ENCODE measurements around the gene BBIP1. TPM values are rescaled to one million over a fixed set of nuclear protein-coding genes. Genes with fewer than 3 reads are reported as not detected.

The BBIP1 gene
- total and polyA plus RNA-seq, 10 of the 15 experiments (the other 5 are each of a cell fraction or from before 2014, with no cell fraction given): 13.8 to 40.8 (median 31.3) TPM

DNA sequence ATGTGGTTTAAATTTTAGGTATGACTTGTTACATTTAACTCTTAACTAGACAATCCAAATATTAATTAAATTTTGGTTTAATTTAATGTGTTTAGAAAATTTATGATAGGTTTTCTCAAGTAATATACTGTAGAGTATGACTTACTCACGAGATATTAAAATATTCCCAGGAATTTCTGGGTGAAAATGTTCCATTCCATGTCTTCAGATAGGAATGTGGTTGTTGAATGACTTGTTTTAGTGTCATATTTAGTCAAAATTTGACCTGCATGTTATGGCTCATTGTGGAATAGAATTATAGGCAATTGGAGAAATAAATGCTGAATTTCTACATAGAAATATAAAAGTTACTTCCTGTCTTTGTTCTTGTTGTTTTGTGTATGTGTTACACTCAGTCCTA is 47.2 kb upstream of the BBIP1 start:
- SMC1A ChIA-PET (ENCODE audit: uncharacterized antibody, unreplicated experiment): interaction anchor here (1.0 to 6.4 kb wide), 2 partner anchors 12 to 38 kb away, joined by 3 to 31 read pairs; no protein-coding TSS in a partner anchor
- TF ChIP-seq, protein P1, sequence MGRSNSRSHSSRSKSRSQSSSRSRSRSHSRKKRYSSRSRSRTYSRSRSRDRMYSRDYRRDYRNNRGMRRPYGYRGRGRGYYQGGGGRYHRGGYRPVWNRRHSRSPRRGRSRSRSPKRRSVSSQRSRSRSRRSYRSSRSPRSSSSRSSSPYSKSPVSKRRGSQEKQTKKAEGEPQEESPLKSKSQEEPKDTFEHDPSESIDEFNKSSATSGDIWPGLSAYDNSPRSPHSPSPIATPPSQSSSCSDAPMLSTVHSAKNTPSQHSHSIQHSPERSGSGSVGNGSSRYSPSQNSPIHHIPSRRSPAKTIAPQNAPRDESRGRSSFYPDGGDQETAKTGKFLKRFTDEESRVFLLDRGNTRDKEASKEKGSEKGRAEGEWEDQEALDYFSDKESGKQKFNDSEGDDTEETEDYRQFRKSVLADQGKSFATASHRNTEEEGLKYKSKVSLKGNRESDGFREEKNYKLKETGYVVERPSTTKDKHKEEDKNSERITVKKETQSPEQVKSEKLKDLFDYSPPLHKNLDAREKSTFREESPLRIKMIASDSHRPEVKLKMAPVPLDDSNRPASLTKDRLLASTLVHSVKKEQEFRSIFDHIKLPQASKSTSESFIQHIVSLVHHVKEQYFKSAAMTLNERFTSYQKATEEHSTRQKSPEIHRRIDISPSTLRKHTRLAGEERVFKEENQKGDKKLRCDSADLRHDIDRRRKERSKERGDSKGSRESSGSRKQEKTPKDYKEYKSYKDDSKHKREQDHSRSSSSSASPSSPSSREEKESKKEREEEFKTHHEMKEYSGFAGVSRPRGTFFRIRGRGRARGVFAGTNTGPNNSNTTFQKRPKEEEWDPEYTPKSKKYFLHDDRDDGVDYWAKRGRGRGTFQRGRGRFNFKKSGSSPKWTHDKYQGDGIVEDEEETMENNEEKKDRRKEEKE (IDR thresholded peaks at IDR 0.05): no peak
- TF ChIP-seq, protein P2, sequence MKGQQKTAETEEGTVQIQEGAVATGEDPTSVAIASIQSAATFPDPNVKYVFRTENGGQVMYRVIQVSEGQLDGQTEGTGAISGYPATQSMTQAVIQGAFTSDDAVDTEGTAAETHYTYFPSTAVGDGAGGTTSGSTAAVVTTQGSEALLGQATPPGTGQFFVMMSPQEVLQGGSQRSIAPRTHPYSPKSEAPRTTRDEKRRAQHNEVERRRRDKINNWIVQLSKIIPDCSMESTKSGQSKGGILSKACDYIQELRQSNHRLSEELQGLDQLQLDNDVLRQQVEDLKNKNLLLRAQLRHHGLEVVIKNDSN (IDR thresholded peaks at IDR 0.05; ENCODE audit: borderline replicate concordance, extremely low read length, insufficient read depth, low read depth, low read length): no peak
- TF ChIP-seq, protein P3, sequence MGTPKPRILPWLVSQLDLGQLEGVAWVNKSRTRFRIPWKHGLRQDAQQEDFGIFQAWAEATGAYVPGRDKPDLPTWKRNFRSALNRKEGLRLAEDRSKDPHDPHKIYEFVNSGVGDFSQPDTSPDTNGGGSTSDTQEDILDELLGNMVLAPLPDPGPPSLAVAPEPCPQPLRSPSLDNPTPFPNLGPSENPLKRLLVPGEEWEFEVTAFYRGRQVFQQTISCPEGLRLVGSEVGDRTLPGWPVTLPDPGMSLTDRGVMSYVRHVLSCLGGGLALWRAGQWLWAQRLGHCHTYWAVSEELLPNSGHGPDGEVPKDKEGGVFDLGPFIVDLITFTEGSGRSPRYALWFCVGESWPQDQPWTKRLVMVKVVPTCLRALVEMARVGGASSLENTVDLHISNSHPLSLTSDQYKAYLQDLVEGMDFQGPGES (IDR thresholded peaks at IDR 0.05): no peak
- TF ChIP-seq JUND (IDR thresholded peaks at IDR 0.05; ENCODE audit: low read depth, low read length) (no peak), ZNF24 (IDR thresholded peaks at IDR 0.05) (no peak), KAT2A (conservative IDR thresholded peaks at IDR 0.05; ENCODE audit: control insufficient read depth, low read depth, low read length) (no peak), HDAC6 (IDR thresholded peaks at IDR 0.05; ENCODE audit: unreplicated experiment) (no peak), RFX5 (IDR thresholded peaks at IDR 0.05; ENCODE audit: low read depth, low read length) (no peak), GATAD2B (conservative IDR thresholded peaks at IDR 0.05; ENCODE audit: low read depth) (no peak), IRF4 (IDR thresholded peaks at IDR 0.05; ENCODE audit: low read depth, low read length) (no peak), ATF7 (IDR thresholded peaks at IDR 0.05; ENCODE audit: low read depth) (no peak)
- Histone ChIP-seq H3K79me2 (ENCODE audit: control insufficient read depth, insufficient read depth, low read length) (peaks cover 90% of the 10 kb centered on the region), H3K4me3 (no peak overlapping the region), H3K27ac (ENCODE audit: control insufficient read depth, insufficient read depth) (no peak overlapping the region), H3K9ac (ENCODE audit: control insufficient read depth, insufficient read depth, low read length) (no peak overlapping the region), H3K4me2 (ENCODE audit: control insufficient read depth, insufficient read depth) (no peak overlapping the region), H4K20me1 (ENCODE audit: control insufficient read depth, insufficient read depth) (no peaks in the 10 kb centered on the region), H3K4me1 (ENCODE audit: control insufficient read depth, insufficient read depth, low read length) (peaks cover 6% of the 10 kb centered on the region; the same call in 1 of the 2 replicates), H3K9me3 (replicated peaks; ENCODE audit: control insufficient read depth, insufficient read depth, low read length) (peaks cover 3% of the 10 kb centered on the region), H3K27me3 (replicated peaks in 1 of 2; ENCODE audit: control insufficient read depth in 2 of 2, insufficient read depth in 2 of 2, low read length in 1 of 2) (no peaks in the 10 kb centered on the region), H2AFZ (ENCODE audit: control insufficient read depth, low read depth, low read length) (no peak overlapping the region), H3K36me3 (ENCODE audit: control insufficient read depth in 2 of 2, insufficient read depth in 2 of 2, low read length in 1 of 2) (peaks cover 0 to 10% of the 10 kb centered on the region in 2 experiments; a peak in 2 of 4 replicates)
- FAIRE-seq (no peak), DNase-seq (ENCODE audit: low read depth, low spot score) (no peak), ATAC-seq (no peak)
- CTCF ChIA-PET: no interaction called here
- POLR2A ChIA-PET: interaction anchor here (1.2 kb wide), 1 partner anchor 48 kb away, joined by 3 read pairs; no protein-coding TSS in a partner anchor
- BruUV-seq (replicated peaks): no TSS peak
- intact Hi-C loops (cut with micrococcal nuclease; ENCODE audit: unreplicated experiment) (loop anchor here (2.0 kb wide), 1 partner anchor 45 kb away; no protein-coding TSS in a partner anchor), in situ Hi-C loops (cut with MboI) (no loop called here)
- 100% methylated on average over 1 of the region's 1 CpG for WGBS (ENCODE audit: insufficient coverage, insufficient replicate concordance, low lambda C conversion rate, missing lambda C conversion rate)
- RAD21 ChIA-PET (ENCODE audit: unreplicated experiment): no interaction called here

All from GM12878 (cell line).